HG03139 (cell line): ENCODE data around the gene FOCAD.
"Not testable (repeated sequence)": the region's sequence is repeated elsewhere in the genome, so short reads cannot be mapped to it uniquely, and the experiment has no call there.

Experiments
- ATAC-seq: cut with Tn5 transposase; IDR thresholded peaks from one replicate; pipeline ENCODE4 v1.9.1; 2021; ENCODE audit not compliant: unreplicated experiment

The FOCAD gene

DNA sequence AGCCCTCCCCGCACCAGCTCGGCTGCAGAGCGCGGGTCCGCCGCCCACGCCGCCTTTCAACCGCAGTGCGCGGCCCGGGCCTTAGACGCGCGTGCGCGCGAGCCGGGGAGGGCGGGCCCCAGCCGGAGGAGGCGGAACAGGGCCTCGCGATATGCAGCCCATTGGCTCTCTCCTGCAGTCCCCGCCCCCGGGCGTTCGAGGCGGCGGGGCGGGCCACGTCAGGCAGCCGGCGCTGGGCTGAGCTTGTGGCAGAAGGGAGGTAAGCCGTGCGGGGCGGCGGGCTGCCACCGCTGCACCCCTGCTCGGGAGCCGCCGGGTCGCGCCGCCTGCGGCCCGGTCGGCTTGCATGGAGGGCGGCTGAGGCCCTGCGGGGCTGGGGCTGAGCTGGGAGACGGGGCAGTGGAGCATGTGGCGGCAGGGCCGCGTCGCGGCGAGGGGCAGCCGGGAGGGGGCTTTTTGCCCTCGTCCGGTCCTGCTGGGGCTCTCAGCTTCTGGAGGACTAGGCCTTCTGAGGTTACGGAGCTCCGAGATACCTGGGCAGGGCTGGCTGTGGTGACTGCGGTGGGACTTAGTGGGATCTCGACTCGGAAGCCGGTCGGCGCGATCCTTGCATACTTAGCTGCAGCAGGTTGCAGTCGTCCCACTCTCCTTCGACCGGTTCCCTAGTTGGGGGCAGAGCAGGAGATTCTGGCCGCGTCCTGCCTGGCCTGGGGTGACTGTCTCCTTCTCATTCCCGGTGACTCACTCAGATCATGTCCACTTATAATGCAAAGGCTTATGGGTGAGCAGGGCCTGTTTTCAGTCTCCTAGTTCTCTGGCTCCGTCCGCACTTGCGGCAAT lies at the start of gene FOCAD:
TSS of gene FOCAD (plus strand) at position 225 of the 840 bp plus-strand sequence. CDS start 31,095 bp downstream, outside the sequence.
- ATAC-seq = peak; percentile 96

GRCh38 chr9:20634895-20635294 lies 49.2 kb upstream of the FOCAD start:
- ATAC-seq = no peak

- no peak for ATAC-seq
Measured at GRCh38 chr9:20636888-20637440, 47.1 kb upstream of the FOCAD start.

DNA sequence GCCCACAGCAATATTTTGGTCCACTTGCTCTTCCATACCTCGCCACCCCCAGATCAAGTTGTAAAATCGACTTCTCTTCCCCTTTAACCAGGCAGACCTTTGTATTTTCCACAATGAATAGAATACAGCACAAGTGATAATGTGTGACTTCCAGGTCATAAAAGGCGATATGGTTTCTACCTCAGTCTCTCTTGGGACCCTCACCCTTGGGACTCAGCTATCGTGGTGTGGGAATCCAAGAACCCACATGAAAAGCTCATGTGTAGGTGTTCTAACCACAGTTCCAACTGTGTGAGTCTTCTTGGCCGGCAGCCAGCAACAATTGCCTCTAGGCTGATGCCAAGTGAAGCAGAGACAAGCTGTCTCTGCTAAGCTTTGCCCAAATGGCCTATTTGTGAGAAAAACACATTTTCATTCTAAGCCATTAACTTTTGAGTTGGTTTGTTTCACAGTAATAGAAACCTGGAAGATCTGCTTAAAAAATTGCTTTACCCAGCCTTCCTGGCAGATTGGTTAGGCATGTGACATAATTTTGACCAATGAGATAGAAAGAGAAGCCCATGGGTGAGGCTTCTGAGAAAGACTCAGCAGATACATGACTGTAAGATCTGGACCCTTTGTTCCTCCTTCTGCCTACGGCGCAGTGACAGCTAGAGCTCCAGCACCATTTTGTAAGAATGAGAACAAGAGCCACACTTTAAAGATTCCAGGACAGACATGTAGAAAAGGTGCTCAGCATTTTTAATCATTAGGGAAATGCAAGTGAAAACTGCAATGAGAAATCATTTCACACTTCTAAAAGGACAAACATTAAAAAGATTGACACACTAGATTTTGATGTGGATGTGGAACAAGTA lies 43.5 kb upstream of the FOCAD start:
- ATAC-seq = peak; percentile 81

- no peak for ATAC-seq
Measured at GRCh38 chr9:20642045-20642444, 42.0 kb upstream of the FOCAD start.

GRCh38 chr9:20643660-20644059 lies 40.4 kb upstream of the FOCAD start:
- ATAC-seq = no peak

DNA sequence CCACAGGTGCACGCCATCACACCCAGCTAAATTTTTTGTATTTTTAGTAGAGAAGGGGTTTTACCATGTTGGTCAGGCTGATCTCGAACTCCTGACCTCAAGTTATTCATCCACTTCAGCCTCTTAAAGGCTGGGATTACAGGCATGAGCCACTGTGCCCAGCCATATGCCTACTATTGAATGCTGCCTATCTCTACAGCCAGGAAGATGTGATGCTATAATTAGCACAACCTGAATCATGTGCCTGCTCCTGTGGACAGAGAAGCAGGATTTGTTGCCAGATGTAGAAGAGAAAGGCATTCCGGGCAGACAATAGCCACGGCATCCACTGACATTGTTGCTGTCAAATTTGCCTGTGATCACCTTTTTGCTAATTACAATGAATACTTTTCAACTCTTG lies 37.4 kb upstream of the FOCAD start:
- no peak for ATAC-seq

DNA sequence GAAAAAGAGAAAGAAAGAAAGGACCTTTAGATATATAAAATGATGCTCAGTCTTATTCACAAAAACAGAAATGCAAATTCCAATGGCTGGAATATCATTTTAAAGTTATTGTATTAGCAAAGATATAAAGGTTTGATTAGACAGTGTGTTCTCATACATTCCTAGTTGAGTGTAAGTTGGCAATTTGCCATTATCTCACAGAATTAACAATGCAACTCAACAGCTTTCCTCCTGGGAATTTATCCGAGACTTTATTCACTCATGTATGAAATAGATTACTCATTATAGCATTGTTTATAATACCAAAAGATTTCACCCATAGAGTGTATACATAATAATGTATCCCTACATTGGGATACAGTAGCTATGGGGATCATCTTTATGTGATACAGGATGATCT lies 34.7 kb upstream of the FOCAD start:
- no peak for ATAC-seq

GRCh38 chr9:20650313-20650712 lies 33.7 kb upstream of the FOCAD start:
- ATAC-seq = no peak

- no peak for ATAC-seq
Measured at GRCh38 chr9:20650750-20651299, 33.2 kb upstream of the FOCAD start.

GRCh38 chr9:20651939-20652338 lies 32.1 kb upstream of the FOCAD start:
- no peak for ATAC-seq

DNA sequence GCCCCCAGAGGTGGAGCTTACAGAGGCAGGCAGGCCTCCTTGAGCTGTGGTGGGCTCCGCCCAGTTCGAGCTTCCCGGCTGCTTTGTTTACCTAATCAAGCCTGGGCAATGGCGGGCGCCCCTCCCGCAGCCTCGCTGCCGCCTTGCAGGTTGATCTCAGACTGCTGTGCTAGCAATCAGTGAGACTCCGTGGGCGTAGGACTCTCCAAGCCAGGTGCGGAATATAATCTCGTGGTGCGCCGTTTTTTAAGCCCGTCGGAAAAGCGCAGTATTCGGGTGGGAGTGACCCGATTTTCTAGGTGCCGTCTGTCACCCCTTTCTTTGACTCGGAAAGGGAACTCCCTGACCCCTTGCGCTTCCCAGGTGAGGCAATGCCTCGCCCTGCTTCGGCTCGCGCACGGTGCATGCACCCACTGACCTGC lies 25.8 kb upstream of the FOCAD start:
- not testable (repeated sequence) for ATAC-seq

DNA sequence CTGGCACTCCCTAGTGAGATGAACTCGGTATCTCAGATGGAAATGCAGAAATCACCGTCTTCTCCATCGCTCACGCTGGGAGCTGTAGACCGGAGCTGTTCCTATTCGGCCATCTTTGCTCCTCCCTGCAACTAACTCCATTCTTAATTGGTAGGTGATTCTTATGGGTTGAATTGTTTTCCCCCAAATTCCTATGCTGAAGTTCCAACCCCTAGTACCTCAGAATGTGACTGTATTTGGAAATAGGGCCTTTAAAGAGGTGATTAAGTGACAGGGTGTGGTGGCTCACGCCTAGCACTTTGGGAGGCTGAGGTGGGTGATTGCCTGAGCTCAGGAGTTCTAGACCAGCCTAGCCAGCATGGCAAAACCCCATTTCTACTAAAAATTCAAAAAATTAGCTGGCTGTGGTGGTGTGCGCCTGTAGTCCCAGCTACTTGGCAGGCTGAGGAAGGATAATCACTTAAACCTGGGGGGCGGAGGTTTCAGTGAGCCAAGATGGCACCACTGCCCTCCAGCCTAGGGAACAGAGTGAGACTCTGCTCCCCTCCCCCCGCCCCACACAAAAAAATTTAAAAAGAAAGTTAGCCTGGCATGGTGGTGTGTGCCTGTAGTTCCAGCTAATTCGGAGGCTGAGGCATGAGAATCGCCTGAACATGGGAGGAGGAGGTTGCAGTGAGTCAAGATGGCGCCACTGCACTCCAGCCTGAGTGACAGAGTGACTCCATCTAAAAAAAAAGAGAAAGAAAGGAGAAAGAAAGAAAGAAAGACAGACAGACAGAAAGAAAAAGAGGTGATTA lies 25.2 kb upstream of the FOCAD start:
- no peak for ATAC-seq

GRCh38 chr9:20659474-20659967 lies 24.5 kb upstream of the FOCAD start:
- ATAC-seq = no peak

DNA sequence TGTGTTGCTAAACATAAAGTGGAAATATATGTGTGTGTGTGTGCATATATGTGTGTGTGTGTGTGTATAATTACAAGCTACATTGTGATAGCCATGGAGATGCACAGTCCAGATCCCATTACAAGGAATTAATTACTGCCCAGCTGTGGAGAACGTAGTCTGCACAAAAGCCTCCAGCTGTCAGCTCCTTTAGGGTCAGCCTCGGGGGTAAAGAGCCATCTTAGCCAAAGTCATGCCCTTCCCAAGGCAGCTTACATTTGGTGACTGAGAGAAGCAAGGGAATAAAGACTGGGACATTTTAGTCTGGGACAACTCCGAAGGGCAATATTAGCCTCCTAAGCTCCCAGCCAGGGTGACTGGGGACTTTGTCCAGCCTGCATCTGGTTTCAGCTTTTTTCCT lies 21.9 kb upstream of the FOCAD start:
- no peak for ATAC-seq

GRCh38 chr9:20663133-20663532 lies 20.9 kb upstream of the FOCAD start:
- no peak for ATAC-seq

- ATAC-seq = no peak
Measured at GRCh38 chr9:20664501-20664900, 19.6 kb upstream of the FOCAD start.

DNA sequence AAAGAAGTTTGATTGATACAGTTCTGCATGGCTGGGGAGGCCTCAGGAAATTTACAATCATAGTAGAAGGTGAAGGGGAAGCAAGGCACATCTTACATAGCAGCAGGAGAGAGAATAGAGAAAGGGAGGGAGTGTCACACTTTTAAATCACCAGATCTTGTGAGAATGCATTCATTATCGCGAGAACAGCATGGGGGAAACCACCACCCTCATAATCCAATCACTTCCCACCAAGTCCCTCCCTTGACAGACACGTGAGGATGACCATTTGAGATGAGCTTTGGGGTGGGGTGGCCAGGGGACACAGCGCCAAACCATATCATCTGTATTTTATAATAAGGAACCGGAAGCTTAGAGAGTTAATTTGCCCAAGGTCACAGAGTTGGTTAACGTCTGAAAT lies 13.7 kb upstream of the FOCAD start:
- no peak for ATAC-seq

- no peak for ATAC-seq
Measured at GRCh38 chr9:20671635-20672034, 12.4 kb upstream of the FOCAD start.

- ATAC-seq = not testable (repeated sequence)
Measured at GRCh38 chr9:20673537-20673936, 10.5 kb upstream of the FOCAD start.
